ENCODE results near the gene KCMF1.
A peak's percentile ranks its signal among the peaks of the same experiment; 100 is the strongest.

The KCMF1 gene

GRCh38 chr2:85022232-85022631 lies 51.3 kb downstream of the KCMF1 start:
- DNase-seq (ENCODE audit: low read depth): no peak

DNA sequence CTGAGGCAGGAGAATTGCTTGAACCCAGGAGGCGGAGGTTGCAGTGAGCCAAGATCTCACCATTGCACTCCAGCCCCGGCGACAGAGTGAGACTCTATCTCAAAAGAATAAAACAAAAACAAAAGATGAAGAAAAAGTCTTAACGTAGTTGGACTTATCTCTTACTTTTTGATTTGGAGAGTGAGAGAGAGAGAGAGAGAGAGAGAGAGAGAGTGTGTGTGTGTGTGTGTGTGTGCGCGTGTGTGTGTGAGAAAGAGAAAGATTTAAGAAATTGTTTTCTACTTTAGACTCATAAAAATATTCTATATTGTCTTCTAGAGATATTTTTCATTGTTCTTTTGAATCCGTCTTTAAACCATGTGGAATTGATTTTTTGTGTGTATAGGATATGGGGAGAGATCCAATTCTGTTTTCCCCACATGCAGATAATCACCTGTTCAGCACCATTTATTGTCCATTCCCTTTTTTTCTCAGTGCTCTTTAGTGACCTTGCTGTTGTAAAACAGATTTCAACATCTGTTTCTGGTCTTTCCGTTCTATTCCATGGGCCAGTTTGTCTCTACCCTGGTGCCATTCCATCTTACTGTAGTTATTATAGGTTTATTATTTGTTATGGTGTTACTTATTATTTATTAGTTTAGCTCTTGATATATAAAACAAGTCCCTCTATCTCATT lies 53.5 kb downstream of the KCMF1 start:
- DNase-seq (ENCODE audit: low read depth): no peak

- DNase-seq (ENCODE audit: low read depth): no peak
These were observed 61.7 kb downstream of the KCMF1 start for GRCh38 chr2:85032621-85033020.

DNA sequence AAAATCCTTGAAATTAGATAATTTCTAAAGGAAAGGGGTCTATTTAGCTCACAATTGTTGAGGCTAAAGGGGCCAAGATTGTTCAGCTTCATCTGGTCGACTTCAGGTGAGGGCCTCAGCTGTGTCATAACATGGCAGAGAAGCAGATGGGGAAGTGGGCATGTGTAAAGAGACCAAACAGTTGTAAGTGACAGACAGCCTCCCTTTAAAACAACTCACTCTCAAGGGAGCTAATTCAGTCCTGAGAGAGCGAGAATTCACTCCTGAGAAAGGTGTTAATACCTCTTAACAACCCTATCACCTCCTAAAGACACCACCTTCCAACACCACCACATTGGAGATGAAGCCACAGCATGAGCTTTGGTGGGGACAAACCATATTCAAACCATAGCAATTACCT lies 62.4 kb downstream of the KCMF1 start:
- DNase-seq (ENCODE audit: low read depth): no peak

- DNase-seq (ENCODE audit: low read depth): no peak
These were observed 63.2 kb downstream of the KCMF1 start for GRCh38 chr2:85034158-85034557.

DNA sequence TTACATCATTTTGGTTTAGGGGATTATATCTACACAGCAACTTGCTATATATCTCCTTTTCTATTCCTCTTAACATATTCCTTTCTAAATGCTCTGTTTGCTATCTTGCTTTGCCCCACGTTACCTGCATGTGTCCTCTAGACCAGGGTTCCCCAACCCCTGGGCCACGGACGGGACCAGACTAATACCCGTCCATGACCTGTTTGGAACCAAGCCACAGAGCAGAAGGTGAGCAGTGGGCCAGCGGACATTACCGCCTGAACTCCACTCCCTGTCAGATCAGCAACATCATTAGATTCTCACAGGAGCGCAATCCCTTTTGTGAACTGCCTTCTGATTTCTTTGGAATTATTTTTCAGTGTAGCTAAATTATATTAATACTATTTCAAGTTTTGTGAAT lies 66.7 kb downstream of the KCMF1 start:
- DNase-seq (ENCODE audit: low read depth): no peak

GRCh38 chr2:85042330-85042729 lies 71.4 kb downstream of the KCMF1 start:
- no peak for DNase-seq (ENCODE audit: low read depth)

DNA sequence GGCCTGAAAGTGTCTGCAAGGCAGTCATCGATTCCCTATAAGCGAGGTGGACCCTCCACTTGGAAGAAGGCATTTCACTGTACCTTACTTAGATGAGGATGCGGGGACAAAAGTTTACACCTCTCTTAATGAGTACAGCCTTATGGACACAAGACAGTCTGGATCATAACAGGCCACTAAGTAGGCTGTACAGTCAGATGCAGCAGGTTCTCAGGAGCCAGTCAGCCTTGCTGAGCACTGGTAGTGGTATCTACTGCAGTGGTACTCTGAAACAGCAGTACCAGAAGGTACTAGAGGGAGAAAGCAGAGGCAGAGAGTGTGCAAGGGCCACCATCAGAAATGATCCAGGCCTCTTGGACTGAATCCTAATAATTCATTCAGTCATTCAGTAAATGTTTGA lies 77.6 kb downstream of the KCMF1 start:
- no peak for DNase-seq (ENCODE audit: low read depth)

DNA sequence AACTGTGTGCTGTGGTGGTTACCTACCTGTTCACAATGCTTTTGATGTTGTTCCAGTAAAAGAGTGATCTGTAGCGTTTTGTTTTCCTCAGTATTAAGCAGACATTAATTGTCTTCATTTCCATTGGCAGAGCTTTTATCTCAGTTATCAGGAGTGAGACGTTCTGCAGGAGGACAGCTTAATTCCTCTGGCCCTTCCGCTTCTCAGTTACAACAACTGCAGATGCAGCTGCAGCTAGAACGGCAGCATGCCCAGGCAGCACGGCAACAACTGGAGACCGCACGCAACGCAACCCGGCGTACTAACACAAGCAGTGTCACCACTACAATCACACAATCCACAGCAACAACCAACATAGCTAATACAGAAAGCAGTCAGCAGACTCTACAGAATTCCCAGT lies 78.3 kb downstream of the KCMF1 start:
- DNase-seq (ENCODE audit: low read depth): no peak

GRCh38 chr2:85053802-85054201 lies 82.8 kb downstream of the KCMF1 start:
- no peak for DNase-seq (ENCODE audit: low read depth)

DNA sequence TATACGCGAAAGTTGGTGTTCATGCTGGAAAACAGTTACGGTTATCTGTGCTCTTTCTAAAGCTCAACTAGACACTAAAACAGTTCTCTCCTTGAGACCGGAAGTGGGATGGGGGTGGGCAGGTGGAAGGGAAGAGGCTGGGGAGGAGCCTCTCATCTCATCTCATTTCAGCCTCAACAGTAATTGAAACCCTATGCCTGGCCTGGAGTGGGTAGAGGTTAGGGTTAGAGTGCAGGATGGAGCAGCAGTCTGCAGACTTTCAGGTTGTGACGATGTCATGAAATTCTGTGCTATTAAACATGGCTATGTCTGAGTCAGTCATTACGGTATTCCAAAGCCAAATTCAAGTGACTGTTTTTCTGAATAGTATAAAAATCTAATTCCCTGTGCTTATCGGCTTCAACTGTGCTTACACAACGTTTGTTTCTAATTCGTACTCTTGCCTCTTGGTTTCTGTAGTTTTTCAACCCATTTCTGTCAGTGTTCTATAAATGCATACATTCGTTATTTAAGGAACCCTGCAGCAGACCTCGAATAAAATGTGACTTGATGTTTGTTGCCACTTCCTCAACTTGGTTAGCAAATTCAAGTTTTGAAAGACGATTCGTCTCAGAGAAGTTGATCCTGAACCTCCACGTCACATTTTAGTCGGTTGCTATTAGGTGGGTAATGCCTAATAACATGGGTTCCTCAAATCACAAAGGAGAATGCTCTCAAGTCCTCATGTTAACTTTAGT lies 86.4 kb downstream of the KCMF1 start:
- no peak for DNase-seq (ENCODE audit: low read depth)

DNA sequence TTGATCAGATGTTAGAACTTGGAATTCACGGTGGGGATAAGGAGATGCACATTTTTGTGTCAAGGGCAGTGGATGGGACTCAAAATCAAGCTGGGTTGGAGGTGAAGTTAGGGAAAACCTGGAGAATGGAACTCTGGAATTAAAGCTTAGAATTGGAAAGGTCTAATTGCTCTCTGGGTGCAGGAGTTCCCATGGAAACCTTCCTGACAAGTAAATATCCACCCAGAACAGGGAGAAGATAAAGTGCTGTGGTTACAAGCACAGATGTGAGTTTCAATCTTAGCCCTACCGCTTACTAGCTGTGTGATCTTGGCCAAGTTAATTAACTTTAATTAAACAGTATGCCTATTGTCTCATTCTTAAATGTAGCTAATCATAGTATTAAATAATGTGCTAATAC lies 90.9 kb downstream of the KCMF1 start:
- DNase-seq (ENCODE audit: low read depth): no peak

GRCh38 chr2:85062565-85062964 lies 91.6 kb downstream of the KCMF1 start:
- peak; percentile 67 for DNase-seq (ENCODE audit: low read depth)

GRCh38 chr2:85063981-85064599 lies 93.1 kb downstream of the KCMF1 start:
- peak; percentile 23 for DNase-seq (ENCODE audit: low read depth)

DNA sequence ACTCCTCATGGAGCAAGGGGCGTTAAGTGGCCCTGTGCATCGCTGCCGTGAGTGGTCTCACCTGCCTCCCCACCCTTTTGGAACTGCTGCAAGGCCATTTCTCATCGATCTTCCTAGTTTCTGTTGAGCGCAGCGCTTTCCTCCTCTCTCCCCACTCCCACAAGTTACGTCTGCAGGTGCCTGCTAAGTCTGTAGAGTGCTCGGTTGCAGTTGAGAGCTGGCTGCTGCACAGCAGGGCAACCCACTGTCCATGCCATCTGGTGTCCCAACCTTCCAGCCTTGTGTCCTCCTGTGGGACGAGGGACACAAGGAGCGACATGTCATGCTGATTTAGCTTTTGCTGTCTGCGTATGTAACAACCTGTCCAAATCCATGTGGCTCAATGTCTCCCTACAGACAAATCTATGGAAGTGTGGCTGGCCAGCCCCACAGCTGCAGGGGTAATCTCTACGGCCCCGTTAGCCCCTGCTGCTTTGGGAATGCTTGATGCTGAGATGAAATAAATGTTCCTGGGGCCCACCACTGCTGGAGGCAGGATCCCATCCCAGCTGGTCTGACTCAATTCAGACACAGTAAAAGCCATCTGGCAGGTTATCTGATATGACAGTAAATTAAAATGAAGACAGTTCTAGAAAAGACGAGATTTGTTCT lies 94.1 kb downstream of the KCMF1 start:
- DNase-seq (ENCODE audit: low read depth): no peak

GRCh38 chr2:85066006-85066740 lies 95.2 kb downstream of the KCMF1 start:
- no peak for DNase-seq (ENCODE audit: low read depth)

DNA sequence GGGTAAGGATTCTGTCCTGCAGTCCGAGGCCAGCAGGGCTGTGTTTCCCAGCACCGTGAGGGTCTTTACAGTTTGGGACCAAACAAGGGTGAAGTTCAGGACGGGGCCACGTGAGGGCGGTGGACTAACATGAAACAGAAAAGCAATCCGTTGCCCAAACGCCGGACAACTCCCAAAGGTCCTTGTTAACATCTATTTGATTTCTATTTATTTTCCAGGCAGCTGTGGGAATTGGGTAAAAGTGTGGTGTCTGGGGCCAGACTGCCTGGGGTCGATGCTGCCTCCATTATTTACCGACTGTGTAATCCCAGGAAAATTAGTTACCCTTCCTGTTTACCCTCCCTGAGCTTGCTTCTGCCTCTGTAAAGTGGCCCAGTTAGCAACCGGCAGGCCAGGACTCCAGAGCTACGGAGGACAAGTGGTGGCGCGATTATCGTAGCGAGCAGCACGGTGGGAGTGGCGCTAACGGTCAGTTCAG lies 96.0 kb downstream of the KCMF1 start:
- DNase-seq (ENCODE audit: low read depth): peak; percentile 77

- no peak for DNase-seq (ENCODE audit: low read depth)
These were observed 100.1 kb downstream of the KCMF1 start for GRCh38 chr2:85071096-85071495.

DNA sequence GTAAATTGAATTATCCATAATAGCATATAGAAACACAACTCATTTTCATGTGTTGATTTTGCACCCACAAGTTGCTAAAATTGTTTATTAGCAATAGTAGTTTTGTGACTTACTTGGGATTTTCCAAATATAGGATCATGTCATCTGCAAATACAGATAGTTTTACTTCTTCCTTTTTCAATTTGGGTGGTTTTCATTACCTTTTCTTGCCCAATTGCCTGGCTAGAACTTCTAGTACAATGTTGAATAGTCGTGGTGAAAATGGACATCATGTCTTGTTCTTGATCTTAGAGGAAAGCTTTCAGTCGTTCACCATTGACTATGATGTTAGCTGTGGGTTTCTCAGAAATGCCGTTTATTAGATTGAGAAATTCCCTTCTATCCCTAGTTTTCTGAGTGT lies 102.1 kb downstream of the KCMF1 start:
- no peak for DNase-seq (ENCODE audit: low read depth)

GRCh38 chr2:85076618-85077274 lies 105.8 kb downstream of the KCMF1 start:
- DNase-seq (ENCODE audit: low read depth): no peak

DNA sequence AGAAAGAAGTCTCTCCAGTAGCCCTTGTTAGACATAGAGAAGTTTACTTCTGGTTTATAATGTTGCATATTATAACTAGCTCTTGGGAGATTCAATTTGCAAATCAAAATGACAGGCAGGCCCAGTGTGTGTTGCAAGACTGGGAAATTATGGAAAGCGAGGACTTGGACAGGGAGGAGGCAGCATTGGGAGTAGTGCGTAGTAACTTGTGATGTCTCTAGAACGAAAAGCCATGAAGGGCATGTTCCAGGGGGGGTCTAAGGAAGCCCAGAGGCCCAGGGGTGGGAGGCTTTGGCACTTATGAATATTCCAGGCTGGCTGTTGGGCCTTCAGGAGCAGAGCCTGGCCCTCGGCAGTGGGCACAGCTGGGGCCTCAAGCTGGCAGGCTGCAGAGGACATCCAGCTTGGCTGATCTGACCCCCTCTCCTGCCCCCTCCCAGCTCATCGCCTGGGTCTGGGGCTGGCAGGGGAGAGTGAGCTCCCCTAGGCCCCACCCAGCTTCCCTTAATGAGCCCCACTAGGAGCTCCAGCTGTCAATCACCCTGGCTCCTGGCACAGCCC lies 107.0 kb downstream of the KCMF1 start:
- DNase-seq (ENCODE audit: low read depth): no peak
